HCT116 (cell line): Measurements from ENCODE around the gene PRDM12.

Experiments used
- CEBPB ChIP-seq: IDR thresholded peaks from 2 replicates; pipeline ENCODE4 v1.6.1; 2012; ENCODE audit warnings: low read depth
- TCF7L2 ChIP-seq: IDR thresholded peaks from 2 replicates; pipeline ENCODE4 v1.7.0; 2011; ENCODE audit warnings: borderline replicate concordance, inconsistent platforms; ENCODE audit not compliant: insufficient read depth, insufficient read length; ENCODE audit errors: extremely low read depth
- TF ChIP-seq, protein P1 (sequence below), 3 experiments: fragments of 200-600 bp in 1 of 3; sonication (generic) in 1 of 3; IDR thresholded peaks in 2 of 3; conservative IDR thresholded peaks in 1 of 3; 2 replicates each; pipeline ENCODE4 v1.5.1; 2012 to 2017; ENCODE audit warnings: low read depth in 2 of 3, low read length in 2 of 3, antibody characterized with exemption in 1 of 3, borderline replicate concordance in 1 of 3, control low read depth in 1 of 3, mild to moderate bottlenecking in 1 of 3, mixed read lengths in 1 of 3, mixed run types in 1 of 3, moderate library complexity in 1 of 3; ENCODE audit not compliant: insufficient read depth in 1 of 3
- TF ChIP-seq, protein P2 (sequence below): IDR thresholded peaks from 2 replicates; pipeline ENCODE4 v1.6.1; 2012; ENCODE audit warnings: low read depth

DNA sequence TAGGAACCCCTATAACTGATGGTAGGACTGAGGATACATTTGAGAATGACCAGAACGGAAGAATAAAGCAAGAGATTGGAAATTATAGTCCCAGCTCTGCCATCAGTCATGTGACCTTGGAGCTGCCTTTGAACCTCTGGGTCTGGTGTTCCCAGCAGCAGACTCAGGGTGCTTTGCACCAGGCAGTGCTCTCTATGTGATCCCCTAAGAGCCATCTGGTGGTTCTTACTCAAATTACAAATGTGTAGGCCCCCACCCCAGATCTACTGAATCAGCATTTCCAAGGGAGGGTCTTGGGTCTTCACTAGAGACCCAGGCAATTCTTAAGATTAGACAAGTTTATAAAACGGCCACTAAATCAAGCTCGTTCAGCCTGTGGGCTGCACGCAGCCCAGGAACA is 40.2 kb upstream of the PRDM12 start:
- TF ChIP-seq TCF7L2 (no peak), CEBPB (no peak)
- TF ChIP-seq, protein P1, sequence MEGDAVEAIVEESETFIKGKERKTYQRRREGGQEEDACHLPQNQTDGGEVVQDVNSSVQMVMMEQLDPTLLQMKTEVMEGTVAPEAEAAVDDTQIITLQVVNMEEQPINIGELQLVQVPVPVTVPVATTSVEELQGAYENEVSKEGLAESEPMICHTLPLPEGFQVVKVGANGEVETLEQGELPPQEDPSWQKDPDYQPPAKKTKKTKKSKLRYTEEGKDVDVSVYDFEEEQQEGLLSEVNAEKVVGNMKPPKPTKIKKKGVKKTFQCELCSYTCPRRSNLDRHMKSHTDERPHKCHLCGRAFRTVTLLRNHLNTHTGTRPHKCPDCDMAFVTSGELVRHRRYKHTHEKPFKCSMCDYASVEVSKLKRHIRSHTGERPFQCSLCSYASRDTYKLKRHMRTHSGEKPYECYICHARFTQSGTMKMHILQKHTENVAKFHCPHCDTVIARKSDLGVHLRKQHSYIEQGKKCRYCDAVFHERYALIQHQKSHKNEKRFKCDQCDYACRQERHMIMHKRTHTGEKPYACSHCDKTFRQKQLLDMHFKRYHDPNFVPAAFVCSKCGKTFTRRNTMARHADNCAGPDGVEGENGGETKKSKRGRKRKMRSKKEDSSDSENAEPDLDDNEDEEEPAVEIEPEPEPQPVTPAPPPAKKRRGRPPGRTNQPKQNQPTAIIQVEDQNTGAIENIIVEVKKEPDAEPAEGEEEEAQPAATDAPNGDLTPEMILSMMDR (IDR thresholded peaks at IDR 0.05 in 2 of 3, conservative IDR thresholded peaks at IDR 0.05 in 1 of 3; ENCODE audit: borderline replicate concordance in 1 of 3, insufficient read depth in 1 of 3, low read depth in 2 of 3, low read length in 2 of 3), result no peak
- TF ChIP-seq, protein P2, sequence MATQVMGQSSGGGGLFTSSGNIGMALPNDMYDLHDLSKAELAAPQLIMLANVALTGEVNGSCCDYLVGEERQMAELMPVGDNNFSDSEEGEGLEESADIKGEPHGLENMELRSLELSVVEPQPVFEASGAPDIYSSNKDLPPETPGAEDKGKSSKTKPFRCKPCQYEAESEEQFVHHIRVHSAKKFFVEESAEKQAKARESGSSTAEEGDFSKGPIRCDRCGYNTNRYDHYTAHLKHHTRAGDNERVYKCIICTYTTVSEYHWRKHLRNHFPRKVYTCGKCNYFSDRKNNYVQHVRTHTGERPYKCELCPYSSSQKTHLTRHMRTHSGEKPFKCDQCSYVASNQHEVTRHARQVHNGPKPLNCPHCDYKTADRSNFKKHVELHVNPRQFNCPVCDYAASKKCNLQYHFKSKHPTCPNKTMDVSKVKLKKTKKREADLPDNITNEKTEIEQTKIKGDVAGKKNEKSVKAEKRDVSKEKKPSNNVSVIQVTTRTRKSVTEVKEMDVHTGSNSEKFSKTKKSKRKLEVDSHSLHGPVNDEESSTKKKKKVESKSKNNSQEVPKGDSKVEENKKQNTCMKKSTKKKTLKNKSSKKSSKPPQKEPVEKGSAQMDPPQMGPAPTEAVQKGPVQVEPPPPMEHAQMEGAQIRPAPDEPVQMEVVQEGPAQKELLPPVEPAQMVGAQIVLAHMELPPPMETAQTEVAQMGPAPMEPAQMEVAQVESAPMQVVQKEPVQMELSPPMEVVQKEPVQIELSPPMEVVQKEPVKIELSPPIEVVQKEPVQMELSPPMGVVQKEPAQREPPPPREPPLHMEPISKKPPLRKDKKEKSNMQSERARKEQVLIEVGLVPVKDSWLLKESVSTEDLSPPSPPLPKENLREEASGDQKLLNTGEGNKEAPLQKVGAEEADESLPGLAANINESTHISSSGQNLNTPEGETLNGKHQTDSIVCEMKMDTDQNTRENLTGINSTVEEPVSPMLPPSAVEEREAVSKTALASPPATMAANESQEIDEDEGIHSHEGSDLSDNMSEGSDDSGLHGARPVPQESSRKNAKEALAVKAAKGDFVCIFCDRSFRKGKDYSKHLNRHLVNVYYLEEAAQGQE, result no peak
